Spleen (tissue), 11 donors: ENCODE measurements around the gene FGF4. TPM values are rescaled to one million over a fixed set of nuclear protein-coding genes. Genes with fewer than 3 reads are reported as not detected.

Source experiments
- DNase-seq: peaks from one replicate; pipeline ENCODE4 v3.0.0-alpha.2; 2020
- H3K27ac ChIP-seq, 8 donors: fragments of 200-600 bp; sonication (generic) in 7 of 8; 1 replicate in 4 of 8; 2 replicates in 4 of 8; pipeline versions ENCODE4 v1.5.0 to v1.8.0; 2016 to 2021; ENCODE audit warnings: inconsistent platforms in 4 of 8, mild to moderate bottlenecking in 4 of 8, moderate library complexity in 1 of 8
- H3K27me3 ChIP-seq, 7 donors: fragments of 200-600 bp; sonication (generic) in 6 of 7; replicated peaks in 1 of 7; 1 replicate in 4 of 7; 2 replicates in 3 of 7; pipeline versions ENCODE4 v1.5.0 to v1.8.0; 2016 to 2021; ENCODE audit warnings: inconsistent platforms in 3 of 7, mild to moderate bottlenecking in 1 of 7
- H3K36me3 ChIP-seq, 6 donors: fragments of 200-600 bp; sonication (generic) in 5 of 6; 1 replicate in 4 of 6; 2 replicates in 2 of 6; pipeline versions ENCODE4 v1.5.0 to v1.8.0; 2016 to 2021; ENCODE audit warnings: inconsistent platforms in 2 of 6
- H3K4me1 ChIP-seq, 6 donors: fragments of 200-600 bp; sonication (generic) in 5 of 6; 1 replicate in 3 of 6; 2 replicates in 3 of 6; pipeline versions ENCODE4 v1.5.0 to v1.8.0; 2016 to 2021; ENCODE audit warnings: inconsistent platforms in 3 of 6
- H3K4me3 ChIP-seq, 8 donors: fragments of 200-600 bp; sonication (generic) in 7 of 8; 1 replicate in 4 of 8; 2 replicates in 4 of 8; pipeline versions ENCODE4 v1.5.0 to v1.8.0; 2016 to 2021; ENCODE audit warnings: inconsistent platforms in 4 of 8, mild to moderate bottlenecking in 4 of 8, moderate library complexity in 2 of 8
- H3K9me3 ChIP-seq, 8 donors: fragments of 200-600 bp; sonication (generic) in 7 of 8; 1 replicate in 4 of 8; 2 replicates in 4 of 8; pipeline versions ENCODE4 v1.5.0 to v1.8.0; 2016 to 2021; ENCODE audit warnings: inconsistent platforms in 4 of 8
- CTCF ChIP-seq, 11 experiments: fragments of 200-600 bp in 7 of 11; fragments of 450-650 bp in 4 of 11; sonication (generic) in 4 of 11; IDR thresholded peaks in 8 of 11; conservative IDR thresholded peaks in 3 of 11; 1 replicate in 7 of 11; 2 replicates in 4 of 11; pipeline versions ENCODE4 v1.4.0 to v1.8.0; 2016 to 2021; ENCODE audit warnings: antibody characterized with exemption in 11 of 11, inconsistent platforms in 4 of 11, mild to moderate bottlenecking in 1 of 11
- POLR2A ChIP-seq, 3 donors: fragments of 450-650 bp; IDR thresholded peaks; one replicate each; pipeline ENCODE4 v1.5.1; 2017; ENCODE audit warnings: antibody characterized with exemption in 3 of 3, mild to moderate bottlenecking in 1 of 3
- POLR2AphosphoS5 ChIP-seq, 3 donors: sonication (generic); formaldehyde crosslinking; IDR thresholded peaks; one replicate each; pipeline ENCODE4 v1.5.1; 2017; ENCODE audit warnings: antibody characterized with exemption in 3 of 3
- WGBS, 5 donors: extraction: QIAGEN DNeasy Blood & Tissue Kit in 3 of 5; methylation state at CpG; one replicate each; pipeline versions ENCODE4 v1.1.5 to v1.1.7; 2013 to 2018; 5-methylcytosine and 5-hydroxymethylcytosine counted together
- intact Hi-C: fragments of 100-400 bp; cut with DNase I; formaldehyde crosslinking; loops from one replicate; pipeline ENCODE4 v1.15.0; 2023; ENCODE audit warnings: low total_unique reads
- polyA plus RNA-seq, 3 donors: library from polyadenylated mRNA; stranded (reverse); fragments of 200-250 nt; gene quantifications; one replicate each; pipeline ENCODE4 v1.2.1, GENCODE V29; 2013
- total RNA-seq, 7 donors: library from RNA; depleted of rRNA in 3 of 7; stranded (reverse); fragments of >200 nt in 3 of 7; fragmentation: NEBNext Ultra II Directional in 4 of 7; extraction: Animal tissue kit (Norgen Biotek cat#: 25700) in 4 of 7; gene quantifications; one replicate each; pipeline versions ENCODE4 v1.1.0 to v1.2.1, GENCODE V29; 2016 to 2021
- donor health status: healthy with polysubstance abuse.
- donor health status: DM: no; HTN: no; CAD: no; lungs with moderate emphysema.
- donor health status: DM: no; HTN: no; CAD: no.
- donor health status: Bipolar disorder and iron deficiency.
- donor health status: healthy.
- donor health status: DM: no; HTN: no; CAD: no.
- donor health status: DM: yes; HTN: yes; CAD: no.

FGF4 gene
- total and polyA plus RNA-seq, 10 donors, result not detected

- H3K27me3 ChIP-seq, result peaks cover 0 to 46% (median 3%) of the 10 kb centered on the region in 7 donors
- H3K4me3 ChIP-seq, result no peak overlapping the region
- peak; percentile 41 for DNase-seq
- intact Hi-C loops, result no loop called here
- H3K27ac ChIP-seq, result no peak overlapping the region
- H3K36me3 ChIP-seq, result no peaks in the 10 kb centered on the region
- WGBS, 5 donors, result 70 to 86% (median 75%) methylated on average over 8 of the region's 8 CpGs
- no peaks in the 10 kb centered on the region for H3K4me1 ChIP-seq
- no peaks in the 10 kb centered on the region for H3K9me3 ChIP-seq
- TF ChIP-seq POLR2AphosphoS5 (IDR thresholded peaks at IDR 0.05), result no peak
- TF ChIP-seq CTCF (IDR thresholded peaks at IDR 0.05 in 8 of 11, conservative IDR thresholded peaks at IDR 0.05 in 3 of 11), result no peak
- no peak for TF ChIP-seq POLR2A (IDR thresholded peaks at IDR 0.05)
Measured at GRCh38 chr11:69781241-69781640, 6.1 kb upstream of the FGF4 start.

- H3K4me1 ChIP-seq, result peaks cover 0 to 14% (median 5%) of the 10 kb centered on the region in 6 donors
- H3K36me3 ChIP-seq, result no peaks in the 10 kb centered on the region
- TF ChIP-seq POLR2A (IDR thresholded peaks at IDR 0.05) (no peak), POLR2AphosphoS5 (IDR thresholded peaks at IDR 0.05) (no peak)
- intact Hi-C loops, result no loop called here
- WGBS, 5 donors, result 85 to 91% (median 90%) methylated on average over 8 of the region's 8 CpGs
- H3K27me3 ChIP-seq, result peaks cover 0 to 69% (median 31%) of the 10 kb centered on the region in 7 donors
- DNase-seq, result no peak
- no peak overlapping the region for H3K4me3 ChIP-seq
- no peaks in the 10 kb centered on the region for H3K9me3 ChIP-seq
- no peak overlapping the region for H3K27ac ChIP-seq
Measured at GRCh38 chr11:69778373-69778772, 3.2 kb upstream of the FGF4 start.

GRCh38 chr11:69774354-69775162 lies 583 bp downstream of the FGF4 start:
- Histone ChIP-seq H3K9me3 (no peaks in the 10 kb centered on the region), H3K27ac (no peak overlapping the region), H3K36me3 (no peaks in the 10 kb centered on the region), H3K4me1 (peaks cover 0 to 14% (median 5%) of the 10 kb centered on the region in 6 donors), H3K4me3 (no peak overlapping the region), H3K27me3 (peaks cover 0 to 89% (median 37%) of the 10 kb centered on the region in 7 donors)
- no peak for DNase-seq
- 5 to 10% (median 6%) methylated on average over 31 to 107 of the region's 107 CpGs for WGBS, 5 donors
- no peak for TF ChIP-seq POLR2A (IDR thresholded peaks at IDR 0.05)
- no peak for TF ChIP-seq POLR2AphosphoS5 (IDR thresholded peaks at IDR 0.05)
- TF ChIP-seq CTCF (IDR thresholded peaks at IDR 0.05 in 8 of 11, conservative IDR thresholded peaks at IDR 0.05 in 3 of 11), result no peak
- intact Hi-C loops, result no loop called here

- H3K36me3 ChIP-seq, result no peaks in the 10 kb centered on the region
- 13 to 24% (median 14%) methylated on average over 5 to 30 of the region's 30 CpGs for WGBS, 5 donors
- peaks cover 0 to 96% (median 37%) of the 10 kb centered on the region in 7 donors for H3K27me3 ChIP-seq
- no peak for TF ChIP-seq POLR2A (IDR thresholded peaks at IDR 0.05)
- no peak for TF ChIP-seq POLR2AphosphoS5 (IDR thresholded peaks at IDR 0.05)
- no peak for TF ChIP-seq CTCF (IDR thresholded peaks at IDR 0.05 in 8 of 11, conservative IDR thresholded peaks at IDR 0.05 in 3 of 11)
- intact Hi-C loops, result no loop called here
- H3K27ac ChIP-seq, result no peak overlapping the region
- H3K4me1 ChIP-seq, result peaks cover 0 to 14% (median 5%) of the 10 kb centered on the region in 6 donors
- no peak overlapping the region for H3K4me3 ChIP-seq
- DNase-seq, result no peak
- peaks cover 0 to 5% (median 0%) of the 10 kb centered on the region in 8 donors for H3K9me3 ChIP-seq
Measured at GRCh38 chr11:69773626-69774353, 1.4 kb downstream of the FGF4 start.
